IMR-90 (cell line): ENCODE data around the gene CASP7. TPM values are rescaled to one million over a fixed set of nuclear protein-coding genes. Genes with fewer than 3 reads are reported as not detected.

Experiments
- ATAC-seq: fragments of 200-7000 bp; cut with Tn5 transposase; 2 replicates; pipeline ENCODE4 v1.9.1; 2020; ENCODE audit warnings: low read depth, mild to moderate bottlenecking, moderate library complexity
- BruUV-seq: library from RNA; stranded (reverse); fragments of 400-500 nt; replicated peaks from 2 replicates; lab custom pipeline; 2021; lab: Mats Ljungman, UMichigan
- CTCF ChIA-PET: fragments of 300-600 bp; formaldehyde crosslinking; extraction: SDS; loops from one replicate; lab custom pipeline; 2021; ENCODE audit warnings: antibody characterized with exemption; lab: Yijun Ruan, JAX
- POLR2A ChIA-PET: fragments of 300-600 bp; sonication (Branson Sonifier 250); formaldehyde crosslinking; loops from one replicate; lab custom pipeline; 2022; ENCODE audit warnings: antibody characterized with exemption; ENCODE audit not compliant: unreplicated experiment; lab: Charles Lee
- DNase-seq: peaks from one replicate; pipeline ENCODE4 v3.0.0; 2013
- H2AFZ ChIP-seq: replicated peaks from 2 replicates; pipeline ENCODE3; 2013; ENCODE audit warnings: low read length, mild to moderate bottlenecking; ENCODE audit not compliant: poor library complexity
- H2AK5ac ChIP-seq: 2 replicates; pipeline ENCODE4 v1.6.1; 2013; ENCODE audit warnings: low read depth, low read length, inconsistent platforms
- H2AK9ac ChIP-seq: replicated peaks from 2 replicates; pipeline ENCODE3; 2013; ENCODE audit warnings: mild to moderate bottlenecking, low read depth, low read length, moderate library complexity; ENCODE audit not compliant: poor library complexity
- H2BK120ac ChIP-seq: 2 replicates; pipeline ENCODE4 v1.6.1; 2013; ENCODE audit warnings: low read depth, low read length, inconsistent platforms
- H2BK15ac ChIP-seq: 3 replicates; pipeline ENCODE4 v1.6.1; 2013; ENCODE audit warnings: low read depth, low read length, inconsistent platforms
- H2BK20ac ChIP-seq: 2 replicates; pipeline ENCODE4 v1.6.1; 2013; ENCODE audit warnings: low read depth, mild to moderate bottlenecking, inconsistent platforms, low read length, moderate library complexity
- H2BK5ac ChIP-seq: 2 replicates; pipeline ENCODE4 v1.6.1; 2013; ENCODE audit warnings: mild to moderate bottlenecking, low read depth, low read length, inconsistent platforms; ENCODE audit not compliant: poor library complexity, severe bottlenecking
- H3K14ac ChIP-seq: replicated peaks from 2 replicates; pipeline ENCODE4 v1.6.1; 2013; ENCODE audit warnings: low read depth, low read length, inconsistent platforms
- H3K18ac ChIP-seq: 2 replicates; pipeline ENCODE4 v1.6.1; 2013; ENCODE audit warnings: low read depth, low read length, control low read depth
- H3K23ac ChIP-seq: 2 replicates; pipeline ENCODE4 v1.6.1; 2013; ENCODE audit warnings: low read depth, low read length, inconsistent platforms
- H3K27ac ChIP-seq: 2 replicates; pipeline ENCODE4 v1.5.1; 2013; ENCODE audit warnings: mild to moderate bottlenecking, control low read depth, low read length; ENCODE audit not compliant: insufficient read depth
- H3K27me3 ChIP-seq: 2 replicates; pipeline ENCODE4 v1.6.1; 2013; ENCODE audit warnings: low read length; ENCODE audit not compliant: control insufficient read depth, insufficient read depth
- H3K36me3 ChIP-seq: 2 replicates; pipeline ENCODE4 v1.6.1; 2013; ENCODE audit warnings: low read length, mixed read lengths; ENCODE audit not compliant: control insufficient read depth, insufficient read depth
- H3K4ac ChIP-seq: 2 replicates; pipeline ENCODE4 v1.6.1; 2013; ENCODE audit warnings: low read depth, low read length, inconsistent platforms
- H3K4me1 ChIP-seq: 2 replicates; pipeline ENCODE4 v1.6.1; 2013; ENCODE audit warnings: low read length, mixed read lengths; ENCODE audit not compliant: control insufficient read depth, insufficient read depth
- H3K4me2 ChIP-seq: 2 replicates; pipeline ENCODE4 v1.6.1; 2013; ENCODE audit warnings: low read depth, mild to moderate bottlenecking, control low read depth, low read length, moderate library complexity
- H3K4me3 ChIP-seq: 2 replicates; pipeline ENCODE4 v1.5.1; 2013; ENCODE audit warnings: low read depth, mild to moderate bottlenecking, control low read depth, low read length, moderate library complexity; ENCODE audit not compliant: insufficient read depth
- H3K56ac ChIP-seq: 2 replicates; pipeline ENCODE4 v1.6.1; 2013; ENCODE audit warnings: low read length, inconsistent platforms; ENCODE audit not compliant: insufficient read depth; ENCODE audit errors: extremely low read depth
- H3K79me1 ChIP-seq, 2 experiments: 2 replicates each; pipeline ENCODE4 v1.6.1; 2013; ENCODE audit warnings: low read length in 2 of 2, inconsistent platforms in 1 of 2, low read depth in 1 of 2
- H3K9ac ChIP-seq: 2 replicates; pipeline ENCODE4 v1.6.1; 2013; ENCODE audit warnings: low read depth, low read length, control low read depth
- H3K9me1 ChIP-seq: 2 replicates; pipeline ENCODE4 v1.6.1; 2013; ENCODE audit warnings: low read length, inconsistent platforms; ENCODE audit not compliant: insufficient read depth
- H3K9me3 ChIP-seq: 2 replicates; pipeline ENCODE4 v1.6.1; 2013; ENCODE audit warnings: low read length; ENCODE audit not compliant: control insufficient read depth, insufficient read depth
- H4K20me1 ChIP-seq: 2 replicates; pipeline ENCODE4 v1.6.1; 2013; ENCODE audit warnings: low read length, inconsistent platforms; ENCODE audit not compliant: insufficient read depth
- H4K5ac ChIP-seq: 2 replicates; pipeline ENCODE4 v1.6.1; 2013; ENCODE audit warnings: mild to moderate bottlenecking, low read depth, low read length, control low read depth
- H4K8ac ChIP-seq, 2 experiments: 2 replicates each; pipeline ENCODE4 v1.6.1; 2013; ENCODE audit warnings: low read depth in 2 of 2, low read length in 2 of 2, control low read depth in 1 of 2, inconsistent platforms in 1 of 2
- H4K91ac ChIP-seq: 2 replicates; pipeline ENCODE4 v1.6.1; 2013; ENCODE audit warnings: low read depth, low read length, inconsistent platforms; ENCODE audit not compliant: insufficient read depth
- MAZ ChIP-seq: IDR thresholded peaks from 2 replicates; pipeline ENCODE4 v1.6.1; 2012; ENCODE audit warnings: low read depth, mild to moderate bottlenecking, low read length, improper control_type of control experiment, moderate library complexity, borderline replicate concordance
- NFE2L2 ChIP-seq: fragments of 150-350 bp; IDR thresholded peaks from 2 replicates; pipeline ENCODE4 v1.6.1; 2016; ENCODE audit warnings: low read depth, mild to moderate bottlenecking, low read length
- RCOR1 ChIP-seq: IDR thresholded peaks from 2 replicates; pipeline ENCODE4 v1.6.1; 2012; ENCODE audit warnings: mild to moderate bottlenecking, low read length, improper control_type of control experiment; ENCODE audit not compliant: insufficient replicate concordance
- RFX5 ChIP-seq: IDR thresholded peaks from 2 replicates; pipeline ENCODE4 v1.8.0; 2012; ENCODE audit warnings: low read depth, mild to moderate bottlenecking, low read length, moderate library complexity
- WGBS, 2 experiments: methylation state at CpG; one replicate each; pipeline versions ENCODE4 v1.1.5 to v1.1.7; 2013; ENCODE audit warnings: missing lambda C conversion rate in 2 of 2; ENCODE audit not compliant: insufficient read length in 1 of 2; ENCODE audit errors: extremely low coverage in 2 of 2; 5-methylcytosine and 5-hydroxymethylcytosine counted together
- dilution Hi-C: fragments of 300-500 bp; cut with HindIII; formaldehyde crosslinking; loops from one replicate; pipeline ENCODE4 v1.14.3; 2018; ENCODE audit warnings: low sequenced_read_pairs; ENCODE audit not compliant: unreplicated experiment
- in situ Hi-C: fragments of 300-500 bp; cut with MboI; formaldehyde crosslinking; loops from 3 replicates; pipeline ENCODE4 v1.14.3; 2019; ENCODE audit warnings: low sequenced_read_pairs, inconsistent platforms, mixed read lengths
- intact Hi-C: fragments of 100-400 bp; cut with micrococcal nuclease; formaldehyde crosslinking; loops from 2 replicates; pipeline ENCODE4 v1.10.0; 2022
- polyA plus RNA-seq, 3 experiments: library from polyadenylated mRNA; depleted of rRNA; stranded (reverse); fragments of >200 nt; gene quantifications; 2 replicates each; pipeline ENCODE4 v1.2.3, GENCODE V29; 2012; ENCODE audit warnings: low replicate concordance in 1 of 3
- total RNA-seq: library from RNA; depleted of rRNA; stranded (reverse); fragments of >200 nt; gene quantifications from 2 replicates; pipeline ENCODE4 v1.2.3, GENCODE V29; 2012
- TF ChIP-seq, protein P1 (sequence below): fragments of 150-350 bp; IDR thresholded peaks from 2 replicates; pipeline ENCODE4 v1.6.1; 2017; ENCODE audit warnings: mild to moderate bottlenecking, antibody characterized with exemption, low read length, low read depth

The CASP7 gene
- total and polyA plus RNA-seq, 2 of the 4 experiments (the other 2 are of a cell fraction), result 15.1 to 16.7 TPM

DNA sequence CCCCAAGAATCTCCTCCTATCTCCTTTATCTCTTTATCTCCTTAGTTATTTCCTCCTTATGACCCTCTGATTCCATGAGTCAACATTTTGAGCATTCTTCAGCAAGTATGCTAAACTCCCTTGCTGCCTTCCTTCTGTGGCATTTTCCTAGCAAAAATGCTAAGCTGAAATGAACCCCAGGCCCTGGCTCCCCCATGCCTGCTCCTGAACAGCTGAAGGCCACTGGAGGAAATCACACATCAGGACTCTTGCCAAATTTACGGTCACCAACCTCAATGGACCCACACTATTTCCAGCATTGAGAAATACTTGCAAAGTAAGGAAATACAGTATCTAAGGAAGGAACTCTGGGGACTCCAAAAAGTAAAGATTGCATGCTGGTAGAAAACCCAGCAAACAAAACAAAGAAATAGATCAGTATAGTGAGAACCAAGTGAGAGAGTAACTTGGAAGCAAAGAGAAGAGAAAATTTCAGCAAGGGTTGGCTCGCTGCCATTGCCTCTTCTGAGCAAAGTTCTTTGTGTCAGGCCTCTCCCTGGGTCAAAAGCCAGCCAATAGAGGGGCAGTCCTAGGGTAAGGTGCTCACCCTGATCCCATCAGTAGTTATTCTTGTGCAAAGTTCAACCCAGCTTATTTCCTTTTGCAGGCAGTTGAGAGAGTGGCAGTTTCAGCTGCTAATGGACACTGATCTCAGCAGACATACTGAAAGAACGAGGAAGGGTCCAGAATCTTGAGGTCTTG, 66.7 kb downstream of the CASP7 start:
- intact Hi-C loops, result no loop called here

More for the DNA sequence above, 66.7 kb downstream of the CASP7 start:
- Histone ChIP-seq H3K56ac (no peak overlapping the region), H2BK5ac (no peak overlapping the region), H3K9ac (no peak overlapping the region), H2AK5ac (no peak overlapping the region), H4K5ac (no peak overlapping the region), H2BK120ac (no peak overlapping the region), H3K14ac (no peak overlapping the region), H3K27ac (no peak overlapping the region), H2AFZ (no peak overlapping the region), H3K79me1 (no peaks in the 10 kb centered on the region), H3K4me2 (no peak overlapping the region), H2BK20ac (no peak overlapping the region), H2BK15ac (no peak overlapping the region), H3K27me3 (no peaks in the 10 kb centered on the region; the same call in 1 of the 2 replicates), H3K9me1 (no peaks in the 10 kb centered on the region), H4K91ac (no peak overlapping the region), H4K20me1 (no peaks in the 10 kb centered on the region), H3K4ac (no peak overlapping the region), H3K23ac (no peak overlapping the region), H2AK9ac (no peak overlapping the region), H4K8ac (no peak overlapping the region), H3K9me3 (no peaks in the 10 kb centered on the region), H3K4me1 (no peaks in the 10 kb centered on the region), H3K18ac (no peak overlapping the region), H3K36me3 (no peaks in the 10 kb centered on the region), H3K4me3 (no peak overlapping the region)
- no TSS peak for BruUV-seq
- dilution Hi-C loops, result no loop called here
- peak; percentile 59 for ATAC-seq
- no peak for TF ChIP-seq NFE2L2
- no peak for TF ChIP-seq RFX5
- no peak for TF ChIP-seq RCOR1
- TF ChIP-seq, protein P1, sequence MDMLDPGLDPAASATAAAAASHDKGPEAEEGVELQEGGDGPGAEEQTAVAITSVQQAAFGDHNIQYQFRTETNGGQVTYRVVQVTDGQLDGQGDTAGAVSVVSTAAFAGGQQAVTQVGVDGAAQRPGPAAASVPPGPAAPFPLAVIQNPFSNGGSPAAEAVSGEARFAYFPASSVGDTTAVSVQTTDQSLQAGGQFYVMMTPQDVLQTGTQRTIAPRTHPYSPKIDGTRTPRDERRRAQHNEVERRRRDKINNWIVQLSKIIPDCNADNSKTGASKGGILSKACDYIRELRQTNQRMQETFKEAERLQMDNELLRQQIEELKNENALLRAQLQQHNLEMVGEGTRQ, result no peak
- TF ChIP-seq MAZ, result no peak
- 0% methylated on average over 1 of the region's 3 CpGs; no CpG with 5 or more reads in 1 of the 2 experiments for WGBS, 2 experiments
- DNase-seq, result no peak
- in situ Hi-C loops, result no loop called here
- ChIA-PET POLR2A (no interaction called here), CTCF (interaction anchor here (2.2 kb wide), 1 partner anchor 14 kb away, joined by 5 read pairs; no protein-coding TSS in a partner anchor)
